ENCODE data around the gene PRDX6. TPM values are rescaled to one million over a fixed set of nuclear protein-coding genes. Genes with fewer than 3 reads are reported as not detected.

The PRDX6 gene
- total and polyA plus RNA-seq, 12 donors, result 215 to 698 (median 360) TPM

DNA sequence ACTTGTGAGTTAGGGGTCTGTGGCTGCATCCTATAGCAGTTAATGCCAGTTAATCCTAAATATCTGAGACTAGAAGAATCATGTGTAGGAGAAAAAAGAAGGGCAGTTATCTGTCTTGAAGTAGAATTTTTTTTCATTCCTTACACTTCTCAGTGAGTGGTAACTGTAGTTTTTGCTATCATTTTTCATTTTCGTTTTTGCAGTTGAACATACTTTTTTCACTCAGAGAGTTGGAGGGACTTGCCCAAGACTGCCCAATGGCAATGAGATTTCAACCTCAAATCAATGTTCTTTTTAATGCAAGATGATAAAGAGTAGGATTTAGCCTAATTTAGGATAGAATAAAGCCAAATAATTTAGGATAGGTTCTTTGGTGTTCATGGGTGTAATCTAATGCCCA is 5.5 kb downstream of the PRDX6 start:
- no peaks in the 10 kb centered on the region for H3K27me3 ChIP-seq
- H3K9me3 ChIP-seq, result no peaks in the 10 kb centered on the region
- TF ChIP-seq, protein P1, sequence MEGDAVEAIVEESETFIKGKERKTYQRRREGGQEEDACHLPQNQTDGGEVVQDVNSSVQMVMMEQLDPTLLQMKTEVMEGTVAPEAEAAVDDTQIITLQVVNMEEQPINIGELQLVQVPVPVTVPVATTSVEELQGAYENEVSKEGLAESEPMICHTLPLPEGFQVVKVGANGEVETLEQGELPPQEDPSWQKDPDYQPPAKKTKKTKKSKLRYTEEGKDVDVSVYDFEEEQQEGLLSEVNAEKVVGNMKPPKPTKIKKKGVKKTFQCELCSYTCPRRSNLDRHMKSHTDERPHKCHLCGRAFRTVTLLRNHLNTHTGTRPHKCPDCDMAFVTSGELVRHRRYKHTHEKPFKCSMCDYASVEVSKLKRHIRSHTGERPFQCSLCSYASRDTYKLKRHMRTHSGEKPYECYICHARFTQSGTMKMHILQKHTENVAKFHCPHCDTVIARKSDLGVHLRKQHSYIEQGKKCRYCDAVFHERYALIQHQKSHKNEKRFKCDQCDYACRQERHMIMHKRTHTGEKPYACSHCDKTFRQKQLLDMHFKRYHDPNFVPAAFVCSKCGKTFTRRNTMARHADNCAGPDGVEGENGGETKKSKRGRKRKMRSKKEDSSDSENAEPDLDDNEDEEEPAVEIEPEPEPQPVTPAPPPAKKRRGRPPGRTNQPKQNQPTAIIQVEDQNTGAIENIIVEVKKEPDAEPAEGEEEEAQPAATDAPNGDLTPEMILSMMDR (IDR thresholded peaks at IDR 0.05), result no peak
- ATAC-seq (no peak), DNase-seq (no peak)
- H3K36me3 ChIP-seq, result peaks cover 0 to 84% (median 62%) of the 10 kb centered on the region in 9 donors
- H3K4me1 ChIP-seq, result peaks cover 4 to 43% (median 26%) of the 10 kb centered on the region in 9 donors
- no peak overlapping the region for H3K4me3 ChIP-seq
- no peak overlapping the region for H3K27ac ChIP-seq
- 88 to 93% methylated on average over 1 of the region's 1 CpG for WGBS, 2 donors
- intact Hi-C loops (cut with DNase I), result loop anchor here in 2 of 10 donors (5.0 kb wide), 2 partner anchors 50 to 1500 kb away; no protein-coding TSS in a partner anchor

GRCh38 chr1:173484276-173484675 is 7.1 kb downstream of the PRDX6 start:
- intact Hi-C loops (cut with DNase I), result loop anchor here in 2 of 10 donors (5.0 kb wide), 2 partner anchors 52 to 1498 kb away; no protein-coding TSS in a partner anchor
- ATAC-seq (no peak), DNase-seq (no peak)
- H3K27ac ChIP-seq, result no peak overlapping the region
- H3K36me3 ChIP-seq, result peaks cover 0 to 100% (median 75%) of the 10 kb centered on the region in 9 donors
- H3K4me1 ChIP-seq, result peaks cover 0 to 29% (median 13%) of the 10 kb centered on the region in 9 donors
- TF ChIP-seq, protein P1 (IDR thresholded peaks at IDR 0.05), result no peak
- no peaks in the 10 kb centered on the region for H3K9me3 ChIP-seq
- no peaks in the 10 kb centered on the region for H3K27me3 ChIP-seq
- 92 to 94% methylated on average over 2 of the region's 2 CpGs for WGBS, 2 donors
- no peak overlapping the region for H3K4me3 ChIP-seq

DNA sequence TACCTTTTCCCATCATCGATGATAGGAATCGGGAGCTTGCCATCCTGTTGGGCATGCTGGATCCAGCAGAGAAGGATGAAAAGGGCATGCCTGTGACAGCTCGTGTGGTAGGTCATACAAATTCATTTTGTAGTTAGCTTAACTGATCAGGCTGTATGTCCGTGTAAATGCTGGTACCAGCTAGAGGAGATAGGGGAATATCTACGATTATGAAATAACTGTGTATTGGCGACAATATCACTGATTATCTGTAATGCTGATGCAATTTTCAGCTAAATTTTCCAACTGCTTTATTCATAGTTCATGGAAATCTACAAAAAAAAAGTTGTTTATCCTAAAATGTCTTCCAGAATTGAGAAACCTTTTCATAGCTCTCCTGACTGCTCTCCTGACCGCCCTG is 8.3 kb downstream of the PRDX6 start:
- peaks cover 0 to 100% (median 83%) of the 10 kb centered on the region in 9 donors for H3K36me3 ChIP-seq

GRCh38 chr1:173488001-173488400 is 10.9 kb downstream of the PRDX6 start:
- WGBS, 2 donors, result 74 to 86% methylated on average over 2 of the region's 2 CpGs
- Histone ChIP-seq H3K27ac (no peak overlapping the region), H3K27me3 (no peaks in the 10 kb centered on the region), H3K9me3 (no peaks in the 10 kb centered on the region), H3K4me1 (no peaks in the 10 kb centered on the region), H3K4me3 (no peak overlapping the region), H3K36me3 (peaks cover 0 to 92% (median 66%) of the 10 kb centered on the region in 9 donors)
- DNase-seq (no peak), ATAC-seq (no peak)
- intact Hi-C loops (cut with DNase I), result no loop called here
- TF ChIP-seq, protein P1 (IDR thresholded peaks at IDR 0.05), result no peak

More for the DNA sequence above, 8.3 kb downstream of the PRDX6 start:
- Histone ChIP-seq H3K27me3 (no peaks in the 10 kb centered on the region), H3K4me3 (no peak overlapping the region), H3K9me3 (no peaks in the 10 kb centered on the region), H3K4me1 (peaks cover 0 to 18% (median 2%) of the 10 kb centered on the region in 9 donors), H3K27ac (no peak overlapping the region)
- intact Hi-C loops (cut with DNase I), result no loop called here
- TF ChIP-seq, protein P1 (IDR thresholded peaks at IDR 0.05), result no peak
- DNase-seq (no peak), ATAC-seq (no peak)
- WGBS, 2 donors, result 93 to 96% methylated on average over 7 of the region's 7 CpGs
